Putamen (tissue), 1 donor: Measurements from ENCODE around the gene TMEM132C.

ENCODE experiments used
- DNase-seq: peaks from one replicate; pipeline ENCODE4 v3.0.0-alpha.2; 2016; ENCODE audit warnings: low spot score

Gene TMEM132C

GRCh38 chr12:128420163-128420562 lies 153.2 kb downstream of the TMEM132C start:
- DNase-seq, result no peak

GRCh38 chr12:128421375-128421774 lies 154.4 kb downstream of the TMEM132C start:
- DNase-seq, result no peak

DNA sequence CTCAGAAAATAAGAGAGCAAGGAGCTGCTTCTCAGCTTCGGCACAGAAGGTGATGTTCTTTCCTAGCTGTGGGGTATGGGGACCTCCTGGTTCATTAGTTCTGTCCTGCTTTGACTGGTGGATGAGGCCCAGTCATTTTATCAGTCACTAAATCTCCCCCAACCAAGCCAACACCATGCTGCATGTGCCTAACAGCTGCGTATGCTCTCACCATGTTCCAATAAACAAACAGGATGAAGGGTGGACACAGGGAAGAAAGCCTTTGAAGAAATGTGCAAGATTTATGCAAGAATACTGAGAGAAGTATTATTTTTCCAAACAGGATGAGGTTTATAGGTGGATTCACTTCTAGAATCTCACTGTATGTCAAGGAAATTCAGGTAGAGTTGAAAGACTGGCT lies 156.2 kb downstream of the TMEM132C start:
- DNase-seq, result no peak

DNA sequence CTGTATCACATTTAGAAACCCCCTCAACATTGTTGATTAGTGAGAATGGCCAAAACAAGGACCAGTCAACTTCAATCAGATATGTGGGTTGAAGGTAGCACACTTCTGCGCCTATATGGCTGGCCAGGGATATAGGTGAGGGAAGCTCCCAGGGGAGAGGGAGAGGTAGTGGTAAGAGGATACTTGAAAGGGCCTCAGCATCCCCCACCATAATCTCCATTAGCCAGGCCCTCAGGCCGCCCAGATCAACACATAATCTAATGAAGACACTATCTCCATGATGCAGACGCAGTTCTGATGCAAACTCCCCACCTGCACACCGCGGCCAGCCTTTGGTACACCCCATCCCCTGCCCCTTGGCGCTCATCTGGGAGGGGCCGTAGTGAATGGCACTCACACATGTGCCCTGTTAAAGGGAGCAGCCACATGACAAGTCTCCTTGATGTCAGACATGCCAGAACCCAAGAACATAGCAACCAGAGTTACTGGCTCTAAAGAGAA lies 158.0 kb downstream of the TMEM132C start:
- no peak for DNase-seq

- DNase-seq, result peak; percentile 37
Measured at GRCh38 chr12:128425666-128426331, 158.8 kb downstream of the TMEM132C start.

GRCh38 chr12:128426511-128426910 lies 159.5 kb downstream of the TMEM132C start:
- DNase-seq, result no peak

GRCh38 chr12:128439796-128440195 lies 172.8 kb downstream of the TMEM132C start:
- no peak for DNase-seq

DNA sequence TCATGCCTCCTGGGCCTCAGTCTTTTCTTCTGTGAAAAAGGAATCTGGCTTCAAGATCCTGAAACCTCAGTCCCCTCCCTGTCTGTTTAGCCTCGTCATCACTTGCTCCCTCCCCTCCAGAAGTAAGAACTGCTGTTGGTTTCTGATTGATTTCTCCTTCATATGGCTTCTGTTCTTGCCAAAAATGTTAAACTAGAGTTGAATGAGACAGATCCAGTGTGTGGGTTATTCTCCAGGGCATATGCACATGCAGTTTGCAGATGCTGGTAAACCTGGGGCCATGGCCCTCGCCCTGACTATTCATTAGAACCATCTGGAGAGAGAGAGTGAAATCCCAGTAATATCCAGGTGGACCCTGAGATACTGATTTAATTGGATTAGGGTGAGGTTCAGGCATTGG lies 175.1 kb downstream of the TMEM132C start:
- no peak for DNase-seq

DNA sequence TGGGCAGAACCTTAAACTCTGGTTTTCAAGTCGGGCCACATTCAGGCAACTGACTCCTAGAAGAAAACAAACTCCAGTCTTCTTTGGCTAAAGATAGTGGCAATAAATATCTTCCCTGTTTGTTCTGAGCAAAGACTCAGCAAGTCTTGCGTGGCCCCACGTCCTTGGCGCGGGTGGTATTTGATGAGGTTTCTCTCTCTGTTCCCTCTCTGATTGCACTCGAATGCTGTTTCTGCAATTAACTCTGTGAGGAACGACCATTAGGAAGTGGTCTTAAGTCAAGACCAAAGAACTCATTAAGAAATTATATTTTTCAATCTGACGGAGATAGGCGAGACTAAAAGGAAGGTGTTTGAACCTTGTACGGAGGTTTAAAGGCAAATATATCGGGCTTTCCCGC lies 177.6 kb downstream of the TMEM132C start:
- no peak for DNase-seq

GRCh38 chr12:128445415-128446127 lies 178.6 kb downstream of the TMEM132C start:
- DNase-seq, result no peak

GRCh38 chr12:128449146-128449894 lies 182.3 kb downstream of the TMEM132C start:
- no peak for DNase-seq

GRCh38 chr12:128450810-128451209 lies 183.8 kb downstream of the TMEM132C start:
- DNase-seq, result peak; percentile 47

DNA sequence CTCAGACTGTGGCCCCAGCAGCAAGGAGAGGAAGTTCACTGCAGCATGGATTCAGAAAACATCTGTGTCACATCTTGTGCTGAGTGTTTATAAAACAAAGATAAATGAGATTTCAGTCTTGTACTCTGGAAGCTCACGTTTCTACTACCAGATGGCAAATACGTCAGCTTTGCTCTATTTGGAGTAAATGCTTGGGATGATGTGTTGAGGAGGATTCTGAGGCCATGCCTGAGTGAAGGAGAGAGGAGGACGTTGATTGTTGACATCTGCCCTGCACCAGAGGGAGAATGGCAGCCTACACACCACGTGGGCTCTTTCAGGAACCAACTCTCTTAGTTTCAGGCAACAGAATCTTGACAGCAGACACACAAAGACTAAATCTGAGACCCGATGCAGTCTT lies 188.9 kb downstream of the TMEM132C start:
- no peak for DNase-seq

- DNase-seq, result no peak
Measured at GRCh38 chr12:128456922-128457321, 190.0 kb downstream of the TMEM132C start.

GRCh38 chr12:128458301-128458974 lies 191.5 kb downstream of the TMEM132C start:
- DNase-seq, result no peak

- DNase-seq, result no peak
Measured at GRCh38 chr12:128459067-128459466, 192.1 kb downstream of the TMEM132C start.

- DNase-seq, result no peak
Measured at GRCh38 chr12:128463881-128464280, 196.9 kb downstream of the TMEM132C start.

- DNase-seq, result no peak
Measured at GRCh38 chr12:128467882-128468281, 200.9 kb downstream of the TMEM132C start.

GRCh38 chr12:128468926-128469325 lies 202.0 kb downstream of the TMEM132C start:
- DNase-seq, result no peak

GRCh38 chr12:128471491-128471890 lies 204.5 kb downstream of the TMEM132C start:
- no peak for DNase-seq

DNA sequence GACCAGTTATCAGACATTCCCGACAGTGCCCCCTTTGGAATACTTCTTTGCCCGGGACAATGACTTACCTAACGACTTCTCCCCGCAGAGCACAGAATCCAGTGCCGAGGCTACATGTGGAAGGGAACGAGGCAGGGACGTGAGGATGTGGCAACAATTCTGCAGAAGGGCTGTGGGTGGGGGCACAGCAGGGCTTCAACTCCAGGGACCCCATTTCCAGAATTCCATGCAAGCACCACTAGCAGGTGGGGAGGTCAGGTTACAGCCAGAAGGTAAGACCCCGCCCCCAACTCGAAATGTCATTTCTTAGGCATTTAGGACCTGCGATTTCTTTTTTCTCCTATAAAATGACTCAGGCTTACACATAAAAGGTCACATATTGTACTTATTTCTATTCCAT lies 207.9 kb downstream of the TMEM132C start:
- DNase-seq, result no peak

- DNase-seq, result no peak
Measured at GRCh38 chr12:128476266-128476665, 209.3 kb downstream of the TMEM132C start.
